Femur (tissue), 1 donor: Measurements from ENCODE around the gene PPP6R2.
"Not testable (repeated sequence)": the region's sequence is repeated elsewhere in the genome, so short reads cannot be mapped to it uniquely, and the experiment has no call there.

ENCODE experiments used
- DNase-seq: peaks from one replicate; pipeline ENCODE4 v3.0.0-alpha.2; 2017

PPP6R2 gene

GRCh38 chr22:50403701-50404101 lies 60.6 kb downstream of the PPP6R2 start:
- peak; percentile 69 for DNase-seq

GRCh38 chr22:50406416-50407170 lies 63.5 kb downstream of the PPP6R2 start:
- DNase-seq: no peak

- DNase-seq: no peak
These were observed 65.2 kb downstream of the PPP6R2 start for GRCh38 chr22:50408311-50408710.

GRCh38 chr22:50408954-50409353 lies 65.8 kb downstream of the PPP6R2 start:
- not testable (repeated sequence) for DNase-seq

- no peak for DNase-seq
These were observed 71.5 kb downstream of the PPP6R2 start for GRCh38 chr22:50414476-50415248.

- no peak for DNase-seq
These were observed 72.3 kb downstream of the PPP6R2 start for GRCh38 chr22:50415426-50415825.

GRCh38 chr22:50416996-50417395 lies 73.9 kb downstream of the PPP6R2 start:
- DNase-seq: no peak

GRCh38 chr22:50417411-50418210 lies 74.5 kb downstream of the PPP6R2 start:
- no peak for DNase-seq

- no peak for DNase-seq
These were observed 75.5 kb downstream of the PPP6R2 start for GRCh38 chr22:50418624-50419023.

GRCh38 chr22:50419116-50419515 lies 76.0 kb downstream of the PPP6R2 start:
- no peak for DNase-seq

- no peak for DNase-seq
These were observed 76.9 kb downstream of the PPP6R2 start for GRCh38 chr22:50420015-50420414.

- no peak for DNase-seq
These were observed 77.5 kb downstream of the PPP6R2 start for GRCh38 chr22:50420581-50420980.

GRCh38 chr22:50422046-50422445 lies 78.9 kb downstream of the PPP6R2 start:
- DNase-seq: no peak

GRCh38 chr22:50422961-50423815 lies 80.1 kb downstream of the PPP6R2 start:
- no peak for DNase-seq

GRCh38 chr22:50423956-50424355 lies 80.8 kb downstream of the PPP6R2 start:
- no peak for DNase-seq

GRCh38 chr22:50425179-50425916 lies 82.2 kb downstream of the PPP6R2 start:
- DNase-seq: no peak

GRCh38 chr22:50432131-50432876 lies 89.2 kb downstream of the PPP6R2 start:
- no peak for DNase-seq

GRCh38 chr22:50432877-50433510 lies 89.9 kb downstream of the PPP6R2 start:
- not testable (repeated sequence) for DNase-seq

- DNase-seq: peak; percentile 21
These were observed 91.7 kb downstream of the PPP6R2 start for GRCh38 chr22:50434849-50435248.

GRCh38 chr22:50435291-50436014 lies 92.3 kb downstream of the PPP6R2 start:
- peak; percentile 16 for DNase-seq
